ENCODE data around the gene ADGRE3. TPM values are rescaled to one million over a fixed set of nuclear protein-coding genes. Genes with fewer than 3 reads are reported as not detected.
"Not testable (repeated sequence)": the region's sequence is repeated elsewhere in the genome, so short reads cannot be mapped to it uniquely, and the experiment has no call there.

ADGRE3 gene
- total RNA-seq, 1 experiment from 2014 or later: not detected

- no peak for DNase-seq (ENCODE audit: low spot score)
Observed at GRCh38 chr19:14599548-14600147, 75.0 kb downstream of the ADGRE3 start.

DNA sequence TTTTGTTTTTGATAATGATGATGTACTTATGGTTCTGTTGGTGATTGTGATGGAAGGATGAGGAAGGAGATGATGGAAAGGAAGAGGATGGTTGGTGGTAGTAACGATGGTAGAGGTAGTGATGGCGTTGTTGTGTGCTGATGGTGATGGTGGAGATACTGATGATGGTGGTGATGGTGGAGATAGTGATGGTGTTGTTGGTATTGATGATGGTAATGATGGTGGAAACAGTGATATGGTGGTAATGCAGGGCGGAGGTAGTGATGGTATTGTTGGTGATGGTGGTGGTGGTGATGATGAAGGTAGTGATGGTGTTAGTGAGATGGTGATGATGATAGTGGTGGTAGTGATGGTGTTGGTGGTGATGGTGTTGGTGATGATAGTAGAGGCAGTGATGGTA lies 79.1 kb downstream of the ADGRE3 start:
- no peak for DNase-seq (ENCODE audit: low spot score)

DNA sequence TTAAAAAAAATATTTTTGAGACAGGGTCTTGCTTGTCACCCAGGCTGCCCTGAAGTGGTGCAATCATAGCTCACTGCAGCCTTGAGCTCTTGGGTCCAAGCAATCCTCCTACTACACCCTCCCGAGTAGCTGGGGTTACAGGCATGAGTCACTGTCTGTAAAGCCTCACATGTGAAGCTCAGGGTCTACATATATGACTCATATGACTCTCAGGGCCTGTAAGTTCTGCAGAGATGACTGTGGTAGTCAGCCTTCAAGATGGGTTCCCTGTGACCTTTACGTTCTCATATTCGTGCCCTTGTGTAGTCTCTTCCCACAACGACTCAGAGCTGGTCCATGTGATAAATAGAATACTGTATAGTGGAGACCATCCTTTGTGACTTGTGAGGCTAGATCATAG lies 85.2 kb downstream of the ADGRE3 start:
- not testable (repeated sequence) for DNase-seq (ENCODE audit: low spot score)

DNA sequence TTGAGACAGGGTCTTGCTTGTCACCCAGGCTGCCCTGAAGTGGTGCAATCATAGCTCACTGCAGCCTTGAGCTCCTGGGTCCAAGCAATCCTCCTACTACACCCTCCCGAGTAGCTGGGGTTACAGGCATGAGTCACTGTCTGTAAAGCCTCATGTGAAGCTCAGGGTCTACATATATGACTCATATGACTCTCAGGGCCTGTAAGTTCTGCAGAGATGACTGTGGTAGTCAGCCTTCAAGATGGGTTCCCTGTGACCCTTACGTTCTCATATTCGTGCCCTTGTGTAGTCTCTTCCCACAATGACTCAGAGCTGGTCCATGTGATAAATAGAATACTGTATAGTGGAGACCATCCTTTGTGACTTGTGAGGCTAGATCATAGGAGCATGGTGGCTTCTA lies 89.5 kb downstream of the ADGRE3 start:
- DNase-seq (ENCODE audit: low spot score): peak; percentile 39

DNA sequence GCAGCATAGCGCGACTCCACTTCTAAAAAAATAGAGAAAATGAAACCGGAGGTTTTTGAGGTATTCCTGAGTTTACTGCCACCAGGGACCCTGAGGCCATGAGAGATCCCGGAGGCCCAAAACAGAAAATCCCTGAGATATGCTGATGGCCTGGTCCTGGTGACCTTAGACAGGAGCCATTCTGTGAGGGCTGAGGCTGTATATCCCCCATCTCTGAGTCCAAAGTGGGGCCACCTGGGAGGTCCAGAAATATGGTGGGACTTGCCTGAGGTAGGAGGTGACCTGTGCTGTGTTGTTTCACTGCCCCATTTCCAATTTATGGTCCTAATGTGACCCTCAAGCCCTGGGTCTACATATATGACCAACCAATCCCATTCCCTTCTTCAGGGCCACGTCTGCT lies 90.3 kb downstream of the ADGRE3 start:
- DNase-seq (ENCODE audit: low spot score): not testable (repeated sequence)

DNA sequence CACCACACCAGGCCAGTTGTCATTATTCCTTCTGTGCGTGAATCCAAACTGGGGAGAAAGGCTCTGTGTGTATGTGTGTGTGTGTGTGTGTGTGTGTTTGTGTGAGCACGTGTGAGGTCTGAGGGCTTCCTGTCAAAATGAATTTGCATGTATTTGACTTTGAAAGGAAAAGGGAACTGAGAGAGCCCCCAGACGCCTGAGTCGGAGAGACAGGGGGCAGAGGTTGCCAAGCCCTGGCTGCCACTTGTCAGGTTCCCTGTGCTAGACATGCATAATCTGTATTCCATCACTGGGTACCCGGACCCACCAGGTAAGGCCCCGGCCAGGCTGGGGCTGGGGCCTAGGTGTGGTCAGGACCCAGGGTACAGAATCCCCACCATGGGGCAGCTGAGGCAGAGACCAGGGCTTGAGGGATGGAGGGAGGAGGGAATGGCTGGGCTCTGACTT lies 91.7 kb downstream of the ADGRE3 start, which contains the start of gene CLEC17A:
CLEC17A (plus strand) TSS at position 191 of the 447 bp plus-strand sequence; CDS start at position 268, 77 bp downstream.
- no peak for DNase-seq (ENCODE audit: low spot score)

- no peak for DNase-seq (ENCODE audit: low spot score)
Observed at GRCh38 chr19:14580623-14581237, 93.9 kb downstream of the ADGRE3 start.

- DNase-seq (ENCODE audit: low spot score): no peak
Observed at GRCh38 chr19:14577885-14578427, 96.7 kb downstream of the ADGRE3 start.

GRCh38 chr19:14577264-14577663 lies 97.4 kb downstream of the ADGRE3 start:
- no peak for DNase-seq (ENCODE audit: low spot score)

DNA sequence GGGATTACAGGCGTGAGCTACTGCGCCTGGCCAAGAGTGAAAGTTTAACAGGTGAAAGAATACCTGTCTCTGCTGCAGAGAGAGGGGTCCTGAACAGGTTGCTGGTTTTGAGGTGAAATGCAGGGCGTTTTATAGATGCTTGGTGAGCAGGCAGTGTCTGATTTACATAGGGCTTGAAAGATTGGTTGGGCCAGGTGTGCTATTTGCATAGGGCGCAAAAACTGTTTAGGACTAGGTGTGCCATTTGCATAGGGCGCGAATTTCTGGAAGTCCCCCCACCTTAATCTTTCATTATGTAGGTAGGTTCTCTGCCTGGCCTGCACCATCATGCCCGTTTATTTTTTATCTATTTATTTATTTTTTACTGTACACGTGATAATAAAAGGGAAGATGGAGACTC lies 98.3 kb downstream of the ADGRE3 start:
- no peak for DNase-seq (ENCODE audit: low spot score)

GRCh38 chr19:14575428-14575980 lies 99.1 kb downstream of the ADGRE3 start:
- no peak for DNase-seq (ENCODE audit: low spot score)

DNA sequence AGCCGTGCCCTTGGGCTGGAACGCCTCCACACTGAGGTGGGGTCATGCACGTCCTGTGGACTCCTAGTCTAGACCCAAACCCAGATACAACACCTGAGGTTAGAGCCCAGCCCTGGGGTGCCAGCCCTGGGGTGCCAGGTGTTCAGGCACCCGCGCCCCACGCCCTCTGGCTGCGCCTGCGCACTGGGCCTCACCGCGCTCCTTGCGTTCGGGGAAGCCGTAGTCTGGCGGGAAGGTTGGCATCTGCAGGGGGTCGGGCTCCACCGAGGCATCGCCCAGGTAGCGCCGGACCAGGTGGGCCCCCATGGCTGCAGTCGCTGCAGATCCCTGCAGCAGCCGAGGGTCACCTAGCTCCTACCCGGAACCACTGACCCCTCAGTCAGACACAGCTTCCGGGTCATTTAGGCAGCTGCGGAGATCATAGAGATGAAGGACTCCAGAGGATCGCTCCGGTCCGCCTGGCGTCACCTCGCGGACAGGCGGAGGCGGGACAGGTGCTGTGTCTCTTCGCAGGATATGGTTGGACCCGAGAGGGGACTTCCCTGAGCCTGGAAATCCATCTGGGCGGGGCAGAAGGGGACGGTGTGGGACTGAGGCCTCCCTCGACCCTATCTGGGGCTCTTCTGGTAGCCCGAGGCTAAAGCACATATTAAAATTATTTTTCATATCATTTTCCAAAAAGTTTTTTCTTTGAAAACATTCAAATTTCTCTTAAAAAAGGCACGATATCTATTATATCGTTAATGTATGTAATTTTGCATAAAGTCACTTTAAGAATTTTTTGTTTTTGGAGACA lies 102.8 kb downstream of the ADGRE3 start, which contains the start of gene NDUFB7:
NDUFB7 (minus strand) TSS at position 372 of the 796 bp plus-strand sequence; CDS start at position 306, 66 bp downstream.
- DNase-seq (ENCODE audit: low spot score): peak; percentile 95

GRCh38 chr19:14570864-14571527 lies 103.6 kb downstream of the ADGRE3 start:
- no peak for DNase-seq (ENCODE audit: low spot score)

Other genes starting within 250 kb of the ADGRE3 start
- 181 and 208 TPM in 2 replicates for gene PKN1, start 241.5 kb downstream of the ADGRE3 start, total RNA-seq (2014; rRNA removed; shearing (Covaris generic))
- 0.29 TPM in 1 of 2 replicates, not detected in the other for gene PTGER1, start 199.5 kb downstream of the ADGRE3 start, total RNA-seq (2014; rRNA removed; shearing (Covaris generic))
- 302 and 408 TPM in 2 replicates for gene GIPC1, start 178.7 kb downstream of the ADGRE3 start, total RNA-seq (2014; rRNA removed; shearing (Covaris generic))
- gene DNAJB1, start 156.4 kb downstream of the ADGRE3 start, total RNA-seq (2014; rRNA removed; shearing (Covaris generic)): 216 and 229 TPM in 2 replicates
- 69.6 and 81.8 TPM in 2 replicates for gene TECR, start 145.2 kb downstream of the ADGRE3 start, total RNA-seq (2014; rRNA removed; shearing (Covaris generic))
- gene NDUFB7, start 102.8 kb downstream of the ADGRE3 start, total RNA-seq (2014; rRNA removed; shearing (Covaris generic)): 340 and 446 TPM in 2 replicates
- gene CLEC17A, start 91.8 kb downstream of the ADGRE3 start, total RNA-seq (2014; rRNA removed; shearing (Covaris generic)): not detected in 2 replicates
- gene ZNF333, start 15.2 kb upstream of the ADGRE3 start, total RNA-seq (2014; rRNA removed; shearing (Covaris generic)): 11.7 and 15.4 TPM in 2 replicates
- 0.02 and 0.10 TPM in 2 replicates for gene ADGRE2, start 103.7 kb upstream of the ADGRE3 start, total RNA-seq (2014; rRNA removed; shearing (Covaris generic))
- not detected in 2 replicates for gene OR7A5, start 160.3 kb upstream of the ADGRE3 start, total RNA-seq (2014; rRNA removed; shearing (Covaris generic))
- not detected in 2 replicates for gene OR7C1, start 160.3 kb upstream of the ADGRE3 start, total RNA-seq (2014; rRNA removed; shearing (Covaris generic))
- not detected in 2 replicates for gene OR7A10, start 174.1 kb upstream of the ADGRE3 start, total RNA-seq (2014; rRNA removed; shearing (Covaris generic))
- not detected in 2 replicates for gene OR7A17, start 211.3 kb upstream of the ADGRE3 start, total RNA-seq (2014; rRNA removed; shearing (Covaris generic))